Parathyroid adenoma (tissue), 2 donors: ENCODE results near the gene FAM163B.

Source experiments
- H2AFZ ChIP-seq: fragments of 300-600 bp; sonication (generic); one replicate; pipeline ENCODE4 v1.7.0; 2017; ENCODE audit warnings: antibody characterized with exemption, mild to moderate bottlenecking
- H3K27ac ChIP-seq: fragments of 300-600 bp; sonication (generic); one replicate; pipeline ENCODE4 v1.7.0; 2017
- H3K27me3 ChIP-seq: fragments of 300-600 bp; sonication (generic); one replicate; pipeline ENCODE4 v1.7.0; 2017; ENCODE audit warnings: low read length; ENCODE audit not compliant: control insufficient read depth, insufficient read depth
- H3K36me3 ChIP-seq: fragments of 300-600 bp; sonication (generic); one replicate; pipeline ENCODE4 v1.7.0; 2017; ENCODE audit warnings: low read length; ENCODE audit not compliant: control insufficient read depth, insufficient read depth
- H3K4me1 ChIP-seq: fragments of 300-600 bp; sonication (generic); one replicate; pipeline ENCODE4 v1.7.0; 2017; ENCODE audit warnings: control low read depth
- H3K4me2 ChIP-seq: fragments of 300-600 bp; sonication (generic); one replicate; pipeline ENCODE4 v1.7.0; 2017; ENCODE audit warnings: low read length
- H3K4me3 ChIP-seq: fragments of 300-600 bp; sonication (generic); one replicate; pipeline ENCODE4 v1.7.0; 2017; ENCODE audit warnings: low read depth, low read length
- H3K79me2 ChIP-seq: fragments of 300-600 bp; sonication (generic); one replicate; pipeline ENCODE4 v1.7.0; 2017; ENCODE audit warnings: control low read depth
- H3K9ac ChIP-seq: fragments of 300-600 bp; sonication (generic); one replicate; pipeline ENCODE4 v1.7.0; 2017; ENCODE audit warnings: mild to moderate bottlenecking
- H3K9me3 ChIP-seq: fragments of 300-600 bp; sonication (generic); one replicate; pipeline ENCODE4 v1.7.0; 2017; ENCODE audit warnings: low read length; ENCODE audit not compliant: control insufficient read depth
- CTCF ChIP-seq: fragments of 300-600 bp; sonication (generic); IDR thresholded peaks from one replicate; pipeline ENCODE4 v1.7.0; 2017; ENCODE audit warnings: antibody characterized with exemption, mild to moderate bottlenecking
- donor health status: primary hyperparathyroidism.

FAM163B gene

GRCh38 chr9:133563291-133563796, 45.8 kb downstream of the FAM163B start:
- H3K9ac ChIP-seq = no peak overlapping the region
- H3K4me1 ChIP-seq = no peaks in the 10 kb centered on the region
- H3K36me3 ChIP-seq = no peaks in the 10 kb centered on the region
- no peaks in the 10 kb centered on the region for H3K27me3 ChIP-seq
- no peak overlapping the region for H3K4me2 ChIP-seq
- no peak overlapping the region for H3K4me3 ChIP-seq
- H3K79me2 ChIP-seq = no peaks in the 10 kb centered on the region
- no peak for TF ChIP-seq CTCF
- no peak overlapping the region for H2AFZ ChIP-seq
- no peak overlapping the region for H3K27ac ChIP-seq
- H3K9me3 ChIP-seq = no peaks in the 10 kb centered on the region

GRCh38 chr9:133562611-133563290, 46.4 kb downstream of the FAM163B start:
- H3K9ac ChIP-seq = no peak overlapping the region
- no peaks in the 10 kb centered on the region for H3K79me2 ChIP-seq
- H3K27me3 ChIP-seq = no peaks in the 10 kb centered on the region
- H3K36me3 ChIP-seq = no peaks in the 10 kb centered on the region
- no peak overlapping the region for H3K4me3 ChIP-seq
- H3K4me2 ChIP-seq = no peak overlapping the region
- H3K27ac ChIP-seq = no peak overlapping the region
- no peaks in the 10 kb centered on the region for H3K9me3 ChIP-seq
- TF ChIP-seq CTCF = no peak
- no peaks in the 10 kb centered on the region for H3K4me1 ChIP-seq
- no peak overlapping the region for H2AFZ ChIP-seq

DNA sequence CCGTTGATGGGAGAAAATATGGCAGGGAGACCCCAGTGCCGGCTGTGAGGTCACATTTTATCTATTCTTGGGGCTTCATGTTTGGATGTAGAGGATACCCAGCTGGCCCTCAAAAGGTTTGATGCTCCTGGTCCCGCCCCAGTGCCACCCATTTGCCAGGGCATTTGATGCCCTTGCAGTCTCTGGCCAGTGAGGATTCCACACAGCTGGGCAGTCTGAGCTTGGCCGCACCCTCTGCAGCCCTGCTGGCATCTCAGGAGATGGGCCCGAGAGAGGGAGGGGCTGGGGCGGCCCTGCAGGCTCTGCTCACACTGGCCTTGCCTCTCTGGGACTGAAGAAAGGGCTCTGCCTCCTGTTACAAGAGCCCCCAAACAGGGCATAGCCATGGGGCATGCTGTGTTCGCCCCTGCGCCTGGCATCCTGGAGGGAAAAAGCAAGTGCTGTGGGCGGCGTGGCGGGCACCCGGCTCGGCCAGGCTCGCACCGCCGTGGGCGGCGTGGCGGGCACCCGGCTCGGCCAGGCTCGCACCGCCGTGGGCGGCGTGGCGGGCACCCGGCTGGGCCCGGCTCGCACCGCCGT, 47.1 kb downstream of the FAM163B start:
- TF ChIP-seq CTCF = no peak
- no peaks in the 10 kb centered on the region for H3K27me3 ChIP-seq
- no peaks in the 10 kb centered on the region for H3K79me2 ChIP-seq
- no peaks in the 10 kb centered on the region for H3K36me3 ChIP-seq
- H3K27ac ChIP-seq = no peak overlapping the region
- H3K9ac ChIP-seq = no peak overlapping the region
- H3K4me2 ChIP-seq = no peak overlapping the region
- H3K9me3 ChIP-seq = no peaks in the 10 kb centered on the region
- no peak overlapping the region for H2AFZ ChIP-seq
- H3K4me1 ChIP-seq = no peaks in the 10 kb centered on the region
- no peak overlapping the region for H3K4me3 ChIP-seq

- Histone ChIP-seq H3K4me3 (no peak overlapping the region), H3K36me3 (no peaks in the 10 kb centered on the region), H2AFZ (no peak overlapping the region), H3K27ac (no peak overlapping the region), H3K4me2 (no peak overlapping the region), H3K4me1 (no peaks in the 10 kb centered on the region), H3K79me2 (no peaks in the 10 kb centered on the region), H3K27me3 (no peaks in the 10 kb centered on the region), H3K9me3 (no peaks in the 10 kb centered on the region), H3K9ac (no peak overlapping the region)
- TF ChIP-seq CTCF = no peak
Measured at GRCh38 chr9:133560944-133561343, 48.2 kb downstream of the FAM163B start.

DNA sequence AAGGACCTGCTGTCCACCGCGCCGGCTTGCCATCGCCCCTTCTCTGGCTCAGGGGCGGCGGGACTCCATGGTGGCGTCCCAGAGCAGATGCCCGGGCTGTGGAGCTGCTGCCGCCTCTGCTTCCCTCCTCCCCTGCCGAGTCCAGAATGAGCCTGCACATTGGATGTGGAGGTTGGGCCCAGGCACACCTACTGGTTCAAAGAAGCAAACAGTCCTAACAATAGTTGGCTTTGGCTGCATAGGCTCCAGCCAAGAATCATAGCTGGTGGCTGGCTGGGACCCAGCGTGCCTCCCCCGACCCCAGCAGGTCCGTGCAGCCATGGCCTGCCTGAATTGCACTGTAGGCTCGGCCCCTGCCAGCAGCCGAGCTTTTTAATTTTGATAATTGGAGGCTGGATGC, 48.9 kb downstream of the FAM163B start:
- TF ChIP-seq CTCF = no peak
- no peaks in the 10 kb centered on the region for H3K36me3 ChIP-seq
- no peak overlapping the region for H2AFZ ChIP-seq
- no peak overlapping the region for H3K27ac ChIP-seq
- H3K9ac ChIP-seq = no peak overlapping the region
- no peaks in the 10 kb centered on the region for H3K4me1 ChIP-seq
- no peak overlapping the region for H3K4me2 ChIP-seq
- H3K9me3 ChIP-seq = no peaks in the 10 kb centered on the region
- H3K79me2 ChIP-seq = no peaks in the 10 kb centered on the region
- H3K27me3 ChIP-seq = no peaks in the 10 kb centered on the region
- no peak overlapping the region for H3K4me3 ChIP-seq
